GM19463 (cell line): ENCODE measurements around the gene EPPIN.

Experiments used
- ATAC-seq: cut with Tn5 transposase; IDR thresholded peaks from one replicate; pipeline ENCODE4 v1.9.1; 2021; ENCODE audit warnings: mild to moderate bottlenecking, moderate library complexity; ENCODE audit not compliant: unreplicated experiment

EPPIN gene

GRCh38 chr20:45539382-45539781 lies 7.8 kb downstream of the EPPIN start, which contains the start of gene WFDC6:
WFDC6 (minus strand) TSS chr20:45539482; CDS start chr20:45539407, 75 bp downstream.
- ATAC-seq, result no peak

GRCh38 chr20:45538209-45538799 lies 8.9 kb downstream of the EPPIN start:
- no peak for ATAC-seq

- ATAC-seq, result no peak
These were observed 19.9 kb downstream of the EPPIN start for GRCh38 chr20:45527294-45527693.

- no peak for ATAC-seq
These were observed 23.4 kb downstream of the EPPIN start for GRCh38 chr20:45523821-45524220.

- no peak for ATAC-seq
These were observed 28.9 kb downstream of the EPPIN start for GRCh38 chr20:45518282-45518681.

GRCh38 chr20:45515147-45515913 lies 31.9 kb downstream of the EPPIN start, which contains the start of gene SPINT3:
SPINT3 (minus strand) TSS chr20:45515622; CDS start chr20:45515608, 14 bp downstream.
- no peak for ATAC-seq

- no peak for ATAC-seq
These were observed 36.8 kb downstream of the EPPIN start for GRCh38 chr20:45510242-45510862.

- ATAC-seq, result no peak
These were observed 38.1 kb downstream of the EPPIN start for GRCh38 chr20:45509091-45509490.

GRCh38 chr20:45508068-45508886 lies 38.9 kb downstream of the EPPIN start:
- no peak for ATAC-seq

GRCh38 chr20:45507011-45507820 lies 40.0 kb downstream of the EPPIN start:
- ATAC-seq, result no peak

GRCh38 chr20:45506398-45506797 lies 40.8 kb downstream of the EPPIN start:
- no peak for ATAC-seq

GRCh38 chr20:45503403-45503802 lies 43.8 kb downstream of the EPPIN start:
- ATAC-seq, result no peak

- ATAC-seq, result no peak
These were observed 44.6 kb downstream of the EPPIN start for GRCh38 chr20:45502561-45502960.

GRCh38 chr20:45501600-45501999 lies 45.6 kb downstream of the EPPIN start:
- ATAC-seq, result no peak

- no peak for ATAC-seq
These were observed 47.2 kb downstream of the EPPIN start for GRCh38 chr20:45500022-45500421.

- no peak for ATAC-seq
These were observed 49.2 kb downstream of the EPPIN start for GRCh38 chr20:45497971-45498494.

GRCh38 chr20:45496166-45496565 lies 51.0 kb downstream of the EPPIN start:
- ATAC-seq, result no peak

GRCh38 chr20:45495501-45495941 lies 51.7 kb downstream of the EPPIN start:
- ATAC-seq, result no peak
